Vagina (tissue), 2 donors: ENCODE results near the gene CDS2.

Experiments used
- POLR2A ChIP-seq, 2 donors: fragments of 450-650 bp; IDR thresholded peaks; one replicate each; pipeline ENCODE4 v1.6.1; 2017; ENCODE audit warnings: antibody characterized with exemption in 2 of 2, mild to moderate bottlenecking in 2 of 2, moderate library complexity in 2 of 2
- POLR2AphosphoS5 ChIP-seq, 2 donors: sonication (generic); formaldehyde crosslinking; IDR thresholded peaks; one replicate each; pipeline ENCODE4 v1.9.0; 2017; ENCODE audit warnings: antibody characterized with exemption in 2 of 2, mild to moderate bottlenecking in 2 of 2, low read depth in 1 of 2; ENCODE audit not compliant: insufficient read depth in 1 of 2
- TF ChIP-seq, protein P1 (sequence below), 3 experiments: fragments of 450-650 bp in 2 of 3; fragments of 200-600 bp in 1 of 3; sonication (generic) in 1 of 3; IDR thresholded peaks; one replicate each; pipeline ENCODE4 v1.5.1; 2017 to 2019; ENCODE audit warnings: antibody characterized with exemption in 3 of 3, mild to moderate bottlenecking in 2 of 3, moderate library complexity in 2 of 3

DNA sequence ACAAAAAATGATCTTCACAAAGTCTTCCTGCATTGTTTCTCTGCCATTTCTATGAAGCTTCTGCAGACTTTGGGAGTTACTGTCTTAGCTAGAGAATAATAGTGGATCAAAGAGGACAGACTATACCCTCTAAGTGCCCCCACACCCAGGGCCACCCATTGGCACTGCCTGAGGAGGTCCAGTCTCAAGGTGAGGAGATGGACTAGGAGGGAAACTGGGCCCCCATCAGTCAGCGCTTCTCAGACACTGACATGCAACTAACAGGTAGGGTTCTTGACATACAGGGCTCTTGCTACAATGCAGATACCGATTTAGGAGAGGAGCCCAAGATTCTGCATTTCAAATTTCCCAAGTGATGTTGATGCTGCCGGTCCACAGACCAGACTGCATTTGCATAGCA is 31.4 kb upstream of the CDS2 start:
- TF ChIP-seq, protein P1, sequence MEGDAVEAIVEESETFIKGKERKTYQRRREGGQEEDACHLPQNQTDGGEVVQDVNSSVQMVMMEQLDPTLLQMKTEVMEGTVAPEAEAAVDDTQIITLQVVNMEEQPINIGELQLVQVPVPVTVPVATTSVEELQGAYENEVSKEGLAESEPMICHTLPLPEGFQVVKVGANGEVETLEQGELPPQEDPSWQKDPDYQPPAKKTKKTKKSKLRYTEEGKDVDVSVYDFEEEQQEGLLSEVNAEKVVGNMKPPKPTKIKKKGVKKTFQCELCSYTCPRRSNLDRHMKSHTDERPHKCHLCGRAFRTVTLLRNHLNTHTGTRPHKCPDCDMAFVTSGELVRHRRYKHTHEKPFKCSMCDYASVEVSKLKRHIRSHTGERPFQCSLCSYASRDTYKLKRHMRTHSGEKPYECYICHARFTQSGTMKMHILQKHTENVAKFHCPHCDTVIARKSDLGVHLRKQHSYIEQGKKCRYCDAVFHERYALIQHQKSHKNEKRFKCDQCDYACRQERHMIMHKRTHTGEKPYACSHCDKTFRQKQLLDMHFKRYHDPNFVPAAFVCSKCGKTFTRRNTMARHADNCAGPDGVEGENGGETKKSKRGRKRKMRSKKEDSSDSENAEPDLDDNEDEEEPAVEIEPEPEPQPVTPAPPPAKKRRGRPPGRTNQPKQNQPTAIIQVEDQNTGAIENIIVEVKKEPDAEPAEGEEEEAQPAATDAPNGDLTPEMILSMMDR (IDR thresholded peaks at IDR 0.05): no peak
- TF ChIP-seq POLR2AphosphoS5 (IDR thresholded peaks at IDR 0.05; ENCODE audit: insufficient read depth in 1 of 2, low read depth in 1 of 2): no peak
- TF ChIP-seq POLR2A (IDR thresholded peaks at IDR 0.05): no peak
